B cell (primary cell): ENCODE data around the gene GNG7. TPM values are rescaled to one million over a fixed set of nuclear protein-coding genes. Genes with fewer than 3 reads are reported as not detected.

Experiments used
- ATAC-seq: fragments of 200-7000 bp; cut with Tn5 transposase; one replicate; pipeline ENCODE4 v1.10.0; 2021; ENCODE audit warnings: low read depth, mild to moderate bottlenecking, moderate number of reproducible peaks, moderate library complexity
- CTCF ChIA-PET: fragments of 350-600 bp; sonication (Branson Sonifier 250); formaldehyde crosslinking; loops from one replicate; lab custom pipeline; 2021; ENCODE audit warnings: antibody characterized with exemption, inconsistent platforms; lab: Charles Lee
- POLR2A ChIA-PET: fragments of 350-600 bp; sonication (Branson Sonifier 250); formaldehyde crosslinking; loops from one replicate; lab custom pipeline; 2021; ENCODE audit warnings: antibody characterized with exemption; lab: Charles Lee
- DNase-seq: peaks from one replicate; pipeline ENCODE4 v3.0.0; 2013
- H2AFZ ChIP-seq: 2 replicates; pipeline ENCODE4 v1.6.1; 2012; ENCODE audit warnings: mild to moderate bottlenecking, low read depth, low read length; ENCODE audit not compliant: insufficient read depth, poor library complexity, severe bottlenecking
- H3K27ac ChIP-seq, 2 donors: 1 replicate in 1 of 2; 2 replicates in 1 of 2; pipeline ENCODE4 v1.5.1; 2012 to 2013; ENCODE audit warnings: low read length in 2 of 2, mild to moderate bottlenecking in 2 of 2, moderate library complexity in 1 of 2
- H3K27me3 ChIP-seq, 4 experiments: fragments of 200-600 bp in 1 of 4; sonication (generic) in 1 of 4; replicated peaks in 1 of 4; 1 replicate in 2 of 4; 2 replicates in 2 of 4; pipeline versions ENCODE4 v1.6.1 to v1.7.0; 2013 to 2016; ENCODE audit warnings: low read length in 3 of 4, mild to moderate bottlenecking in 2 of 4, mixed read lengths in 1 of 4, moderate library complexity in 1 of 4; ENCODE audit not compliant: insufficient read depth in 4 of 4, control insufficient read depth in 3 of 4; ENCODE audit errors: control extremely low read depth in 1 of 4
- H3K36me3 ChIP-seq, 2 experiments: replicated peaks in 1 of 2; 1 replicate in 1 of 2; 2 replicates in 1 of 2; pipeline versions ENCODE4 v1.6.1 to v1.7.1; 2013; ENCODE audit warnings: low read length in 1 of 2; ENCODE audit not compliant: insufficient read depth in 2 of 2, control insufficient read depth in 1 of 2; ENCODE audit errors: control extremely low read depth in 1 of 2, extremely low read depth in 1 of 2
- H3K4me1 ChIP-seq, 2 donors: fragments of 200-600 bp in 1 of 2; sonication (generic) in 1 of 2; 1 replicate in 1 of 2; 2 replicates in 1 of 2; pipeline versions ENCODE4 v1.5.1 to v1.6.1; 2013 to 2017; ENCODE audit warnings: low read length in 2 of 2; ENCODE audit not compliant: control insufficient read depth in 2 of 2, insufficient read depth in 2 of 2
- H3K4me2 ChIP-seq: replicated peaks from 2 replicates; pipeline ENCODE3; 2012; ENCODE audit warnings: mild to moderate bottlenecking, low read depth, low read length; ENCODE audit not compliant: poor library complexity, severe bottlenecking
- H3K4me3 ChIP-seq, 5 experiments: fragments of 200-600 bp in 1 of 5; sonication (generic) in 1 of 5; 1 replicate in 3 of 5; 2 replicates in 2 of 5; pipeline versions ENCODE4 v1.5.1 to v1.7.0; 2011 to 2016; ENCODE audit warnings: low read length in 4 of 5, mild to moderate bottlenecking in 4 of 5, low read depth in 2 of 5, control low read depth in 1 of 5, moderate library complexity in 1 of 5; ENCODE audit not compliant: insufficient read depth in 1 of 5; ENCODE audit errors: control extremely low read depth in 1 of 5, extremely low read depth in 1 of 5
- H3K79me2 ChIP-seq: fragments of 200-600 bp; sonication (generic); one replicate; pipeline ENCODE4 v1.6.0; 2016; ENCODE audit warnings: low read length; ENCODE audit not compliant: control insufficient read depth, insufficient read depth
- H3K9ac ChIP-seq: fragments of 200-600 bp; sonication (generic); 2 replicates; pipeline ENCODE4 v1.6.1; 2017; ENCODE audit warnings: mild to moderate bottlenecking, low read length, moderate library complexity
- H3K9me3 ChIP-seq, 3 donors: one replicate each; pipeline versions ENCODE4 v1.6.1 to v1.7.1; 2013; ENCODE audit warnings: low read length in 2 of 3; ENCODE audit not compliant: control insufficient read depth in 2 of 3, insufficient read depth in 1 of 3; ENCODE audit errors: control extremely low read depth in 1 of 3
- H4K20me1 ChIP-seq: 2 replicates; pipeline ENCODE4 v1.6.0; 2012; ENCODE audit warnings: mild to moderate bottlenecking, low read length; ENCODE audit not compliant: insufficient read depth, control insufficient read depth, poor library complexity, severe bottlenecking
- H3K27ac Mint-ChIP-seq: one replicate; pipeline ENCODE4 v1.8.0; 2021; ENCODE audit warnings: mixed read lengths
- H3K27me3 Mint-ChIP-seq: one replicate; pipeline ENCODE4 v1.8.0; 2021; ENCODE audit warnings: mixed read lengths
- H3K4me1 Mint-ChIP-seq: one replicate; pipeline ENCODE4 v1.8.0; 2021; ENCODE audit warnings: mixed read lengths
- H3K4me3 Mint-ChIP-seq: one replicate; pipeline ENCODE4 v1.8.0; 2021; ENCODE audit warnings: mixed read lengths
- H3K9me3 Mint-ChIP-seq: one replicate; pipeline ENCODE4 v1.8.0; 2022; ENCODE audit warnings: mixed read lengths; ENCODE audit not compliant: insufficient read depth
- CTCF ChIP-seq: fragments of 200-600 bp; IDR thresholded peaks from one replicate; pipeline ENCODE4 v1.8.0; 2022; ENCODE audit warnings: antibody characterized with exemption, mild to moderate bottlenecking
- EZH2 ChIP-seq: IDR thresholded peaks from 2 replicates; pipeline ENCODE4 v1.6.1; 2012; ENCODE audit warnings: borderline replicate concordance, low read depth, mild to moderate bottlenecking, moderate library complexity, low read length; ENCODE audit not compliant: insufficient read depth, poor library complexity, severe bottlenecking
- WGBS: methylation state at CpG from one replicate; pipeline ENCODE4 v1.1.5; 2013; ENCODE audit warnings: missing lambda C conversion rate; ENCODE audit not compliant: insufficient coverage; 5-methylcytosine and 5-hydroxymethylcytosine counted together
- intact Hi-C: fragments of 100-400 bp; cut with micrococcal nuclease; formaldehyde crosslinking; loops from one replicate; pipeline ENCODE4 v1.10.0; 2022
- polyA plus RNA-seq: library from polyadenylated mRNA; depleted of rRNA; stranded (reverse); fragments of >200 nt; gene quantifications from 2 replicates; pipeline ENCODE4 v1.2.3, GENCODE V29; 2012
- total RNA-seq, 2 donors: library from RNA; stranded (reverse); fragments of 120-200 nt in 1 of 2; gene quantifications; 1 replicate in 1 of 2; 2 replicates in 1 of 2; pipeline versions ENCODE4 v1.2.3 to v1.2.4, GENCODE V29; 2013 to 2022

The GNG7 gene
- total and polyA plus RNA-seq, 2 donors (not counting 1 experiment from before 2014, with no cell fraction given): 76.3 to 153 TPM

GRCh38 chr19:2613507-2614295 lies 88.8 kb downstream of the GNG7 start:
- Mint-ChIP-seq H3K4me3 (peak overlapping the region; percentile 59), H3K9me3 (no peaks in the 10 kb centered on the region), H3K27me3 (no peaks in the 10 kb centered on the region), H3K27ac (peak overlapping the region; percentile 84), H3K4me1 (peaks cover 76% of the 10 kb centered on the region)
- H2AFZ ChIP-seq: no peak overlapping the region
- no peak overlapping the region for H3K9ac ChIP-seq
- CTCF ChIA-PET: interaction anchor here (0.7 to 19.5 kb wide), 15 partner anchors 15 to 221 kb away, joined by 3 to 593 read pairs (median 6); partner anchors contain the start of gene GADD45B
- ATAC-seq (peak; percentile 38), DNase-seq (peak; percentile 77)
- peak overlapping the region; percentile 61 for H3K4me2 ChIP-seq
- peaks cover 90% of the 10 kb centered on the region for H3K79me2 ChIP-seq
- 5% methylated on average over 28 of the region's 28 CpGs for WGBS
- POLR2A ChIA-PET: interaction anchor here (0.6 to 1.6 kb wide), 7 partner anchors 8 to 137 kb away, joined by 3 to 14 read pairs (median 5); partner anchors contain the start of gene GADD45B
- peaks cover 74 to 92% of the 10 kb centered on the region in 2 donors for H3K4me1 ChIP-seq
- intact Hi-C loops: loop anchor here (1.0 to 10.0 kb wide), 3 partner anchors 8 to 219 kb away; no protein-coding TSS in a partner anchor
- no peaks in the 10 kb centered on the region for H3K27me3 ChIP-seq
- H3K27ac ChIP-seq: peak overlapping the region; percentile 30 to 45
- H3K9me3 ChIP-seq: peaks cover 0 to 13% (median 4%) of the 10 kb centered on the region in 3 donors
- H3K36me3 ChIP-seq: peaks cover 0 to 12% of the 10 kb centered on the region in 2 experiments
- TF ChIP-seq EZH2 (no peak), CTCF (peak; percentile 86)
- peaks cover 75% of the 10 kb centered on the region for H4K20me1 ChIP-seq
- peak overlapping the region in 2 of 5 experiments; percentile 11 to 23 for H3K4me3 ChIP-seq
